GM19438 (cell line): ENCODE measurements around the gene ZNF584.

ENCODE experiments used
- ATAC-seq: cut with Tn5 transposase; IDR thresholded peaks from one replicate; pipeline ENCODE4 v1.9.1; 2021; ENCODE audit warnings: low read depth; ENCODE audit not compliant: unreplicated experiment

ZNF584 gene

DNA sequence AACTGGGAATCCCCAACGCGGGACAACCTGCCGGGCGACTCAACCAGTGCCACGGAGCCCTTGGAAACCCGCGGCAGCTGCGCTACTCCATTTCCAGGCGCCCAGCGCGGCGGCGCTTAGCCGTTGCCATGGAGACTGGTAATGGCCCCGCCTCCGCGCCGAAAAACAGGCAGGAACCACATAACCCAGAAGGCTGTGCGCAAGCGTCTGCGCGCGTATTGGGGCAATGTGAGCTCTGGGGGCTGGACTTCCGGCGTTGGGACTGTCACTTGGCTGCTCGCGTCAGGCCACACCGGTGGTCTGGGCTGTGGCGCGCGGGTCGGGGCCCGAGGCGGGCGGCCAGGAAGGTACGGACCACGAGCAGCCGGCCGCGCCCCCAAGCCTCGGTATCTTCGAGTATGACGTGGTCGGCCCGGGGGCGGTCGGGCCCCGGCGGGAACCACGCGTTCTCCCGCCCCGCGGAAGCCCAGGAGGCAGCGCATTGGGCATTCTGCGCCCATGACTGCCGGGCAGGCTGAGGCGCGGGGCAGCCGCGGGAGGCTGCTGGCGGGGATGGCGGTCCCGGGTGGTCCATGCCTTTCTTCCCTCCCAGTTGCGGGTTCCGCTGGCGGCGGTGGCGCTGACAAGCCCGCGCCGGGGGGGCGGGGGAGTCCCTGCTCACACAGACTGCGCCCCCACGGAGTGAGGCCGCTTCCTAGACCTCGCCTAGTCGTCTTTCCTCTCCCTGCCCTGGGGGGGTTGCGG, 43.1 kb downstream of the ZNF584 start, which contains the start of gene ZNF324B:
TSS of gene ZNF324B (plus strand) at position 265 of the 744 bp plus-strand sequence. CDS start 2,080 bp downstream, outside the sequence.
- ATAC-seq: peak; percentile 93

DNA sequence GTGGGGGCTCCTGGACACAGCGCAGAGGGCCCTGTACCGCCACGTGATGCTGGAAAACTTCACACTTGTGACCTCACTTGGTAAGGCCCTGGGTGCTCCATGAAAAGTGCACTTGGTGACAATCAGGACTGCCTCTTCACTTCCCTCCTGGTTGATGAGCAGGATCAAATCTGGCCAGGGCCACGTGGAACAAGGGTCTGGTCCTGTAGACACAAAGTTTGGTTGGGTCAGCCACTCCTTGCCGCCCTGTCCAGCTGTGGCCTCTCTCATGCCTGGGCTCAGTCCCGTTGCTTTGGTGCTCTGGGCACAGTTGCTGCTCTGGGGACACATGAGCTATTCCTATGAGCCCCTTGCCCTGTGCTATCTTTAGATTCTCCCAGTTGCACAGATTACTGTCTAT, 45.3 kb downstream of the ZNF584 start:
- no peak for ATAC-seq

DNA sequence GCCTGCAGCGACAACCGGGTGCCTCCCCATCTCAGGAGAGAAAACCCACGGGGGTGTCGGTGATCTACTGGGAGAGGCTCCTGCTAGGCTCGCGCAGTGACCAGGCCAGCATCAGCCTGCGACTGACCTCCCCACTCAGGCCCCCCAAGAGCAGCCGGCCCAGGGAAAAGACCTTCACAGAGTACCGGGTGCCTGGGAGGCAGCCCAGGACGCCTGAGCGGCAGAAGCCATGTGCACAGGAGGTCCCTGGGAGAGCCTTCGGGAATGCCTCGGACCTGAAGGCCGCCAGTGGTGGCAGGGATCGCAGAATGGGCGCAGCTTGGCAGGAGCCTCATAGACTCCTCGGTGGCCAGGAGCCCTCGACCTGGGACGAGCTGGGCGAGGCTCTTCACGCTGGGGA, 46.9 kb downstream of the ZNF584 start:
- no peak for ATAC-seq

DNA sequence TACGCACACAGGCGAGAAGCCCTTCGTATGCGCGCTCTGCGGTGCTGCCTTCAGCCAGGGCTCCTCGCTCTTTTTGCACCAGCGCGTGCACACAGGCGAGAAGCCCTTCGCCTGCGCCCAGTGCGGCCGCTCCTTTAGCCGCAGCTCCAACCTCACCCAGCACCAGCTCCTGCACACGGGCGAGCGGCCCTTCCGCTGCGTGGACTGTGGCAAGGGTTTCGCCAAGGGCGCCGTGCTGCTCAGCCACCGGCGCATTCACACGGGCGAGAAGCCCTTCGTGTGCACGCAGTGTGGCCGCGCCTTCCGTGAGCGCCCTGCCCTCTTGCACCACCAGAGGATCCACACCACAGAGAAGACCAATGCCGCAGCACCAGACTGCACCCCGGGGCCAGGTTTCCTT, 47.7 kb downstream of the ZNF584 start:
- no peak for ATAC-seq

DNA sequence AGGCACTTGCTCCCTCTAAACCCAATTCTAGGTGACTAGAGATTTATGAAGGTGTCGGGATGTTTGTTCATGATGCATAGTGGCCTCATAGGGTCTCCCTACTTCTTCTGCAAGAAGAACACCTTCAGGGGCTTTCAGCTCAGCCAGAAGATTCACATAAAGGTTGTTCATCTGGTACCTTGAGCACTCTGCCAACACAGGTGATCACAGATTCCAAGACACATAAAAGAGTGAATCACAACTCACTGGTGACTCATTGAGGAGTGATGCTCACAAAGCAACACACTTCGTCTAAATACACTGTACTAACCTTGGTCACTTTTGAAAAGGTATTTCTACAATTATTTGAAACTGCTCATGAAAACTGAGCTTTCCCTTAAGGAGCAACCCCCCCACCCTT, 51.6 kb downstream of the ZNF584 start:
- ATAC-seq: no peak

DNA sequence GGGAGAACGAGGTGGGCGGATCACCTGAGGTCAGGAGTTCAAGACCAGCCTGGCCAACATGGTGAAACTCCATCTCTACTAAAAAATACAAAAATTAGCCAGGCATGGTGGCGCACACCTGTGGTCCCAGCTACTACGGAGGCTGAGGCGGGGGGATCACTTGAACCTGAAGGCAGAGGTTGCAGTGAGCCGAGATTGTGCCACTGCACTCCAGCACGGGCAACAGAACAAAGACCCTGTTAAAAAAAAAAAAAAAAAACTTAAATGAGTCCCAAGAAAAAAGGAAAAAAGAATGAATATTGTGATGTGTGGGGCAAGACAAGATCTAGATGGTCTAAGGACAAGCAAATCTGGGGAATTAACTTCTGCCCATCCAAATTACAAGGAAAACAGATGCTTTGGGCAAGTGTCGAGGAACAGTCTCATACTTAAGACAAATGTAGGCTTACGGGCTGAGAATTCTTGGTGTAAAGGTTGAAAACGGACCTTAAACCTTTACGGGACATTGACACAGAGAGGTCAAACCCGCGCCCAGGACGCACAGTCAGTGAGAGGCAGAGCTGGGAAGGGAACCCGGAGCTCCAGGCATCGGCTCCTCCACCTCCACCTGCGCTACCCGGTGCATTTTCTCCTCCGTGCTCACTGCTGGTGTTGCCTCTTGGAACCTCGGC, 57.8 kb downstream of the ZNF584 start:
- ATAC-seq: peak; percentile 28

DNA sequence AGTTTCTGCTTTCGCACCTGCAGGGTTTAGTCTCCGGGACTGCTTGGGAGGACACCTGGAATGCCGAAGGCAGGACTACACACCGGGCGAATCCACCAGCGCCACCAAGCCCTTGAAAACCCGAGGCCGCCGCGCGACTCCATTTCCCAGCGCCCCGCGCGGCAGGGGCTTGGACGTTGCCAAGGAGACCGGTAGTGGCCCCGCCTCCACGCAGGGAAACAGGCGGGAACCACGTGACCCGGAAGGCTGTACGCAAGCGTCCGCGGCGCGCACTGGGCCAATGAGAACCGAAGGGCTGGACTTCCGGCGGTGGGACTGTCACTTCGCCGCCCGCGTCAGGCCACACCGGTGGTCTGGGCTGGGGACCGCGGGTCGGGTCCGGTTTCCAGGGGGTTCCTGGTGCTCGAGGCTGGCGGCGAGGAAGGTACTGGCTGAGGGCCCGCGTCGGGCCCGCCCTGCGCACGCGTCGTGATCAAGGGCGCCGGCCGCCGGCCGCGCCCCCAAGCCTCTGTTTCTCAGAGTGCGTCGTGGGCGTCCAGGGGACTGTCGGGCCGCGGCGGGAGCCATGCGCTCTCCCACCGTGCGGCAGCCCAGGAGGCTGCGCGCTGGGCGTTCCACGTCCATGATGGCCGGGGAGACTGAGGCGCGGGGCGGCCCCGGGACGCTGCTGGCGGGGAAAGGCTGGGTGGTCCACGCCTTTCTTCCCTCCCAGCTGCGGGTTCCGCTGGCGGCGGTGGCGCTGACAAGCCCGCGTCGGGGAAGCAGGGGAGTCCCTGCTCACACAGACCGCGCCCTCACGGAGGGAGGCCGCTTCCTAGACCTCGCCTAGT, 58.5 kb downstream of the ZNF584 start, which contains the start of gene ZNF324:
TSS of gene ZNF324 (plus strand) at position 321 of the 830 bp plus-strand sequence. CDS start 2,106 bp downstream, outside the sequence.
- peak; percentile 77 for ATAC-seq
